A549 (cell line): Measurements from ENCODE around the gene TYRP1.

Experiments used
- CEBPB ChIP-seq, 2 experiments: fragments of >200 bp in 1 of 2; sonication (Bioruptor Twin) in 1 of 2; formaldehyde crosslinking in 1 of 2; IDR thresholded peaks; 2 replicates each; pipeline ENCODE4 v1.6.1; 2012 to 2016
- CHD2 ChIP-seq: fragments of 150-350 bp; IDR thresholded peaks from 2 replicates; pipeline ENCODE4 v1.6.1; 2014; ENCODE audit warnings: low read length; ENCODE audit not compliant: partially characterized antibody
- CTCF ChIP-seq: fragments of >200 bp; sonication (Bioruptor Twin); formaldehyde crosslinking; IDR thresholded peaks from 3 replicates; pipeline ENCODE4 v1.5.1; 2016
- ELK1 ChIP-seq: fragments of 150-350 bp; IDR thresholded peaks from 2 replicates; pipeline ENCODE4 v1.6.1; 2014; ENCODE audit warnings: low read depth, mild to moderate bottlenecking, low read length
- POLR2A ChIP-seq: IDR thresholded peaks from 2 replicates; pipeline ENCODE4 v1.6.1; 2012; ENCODE audit warnings: mild to moderate bottlenecking, low read length
- REST ChIP-seq: fragments of 200-600 bp; sonication (generic); IDR thresholded peaks from 2 replicates; pipeline ENCODE4 v1.6.1; 2016; ENCODE audit warnings: antibody characterized with exemption, mild to moderate bottlenecking, moderate library complexity
- TF ChIP-seq, protein P1 (sequence below): IDR thresholded peaks from 2 replicates; pipeline ENCODE4 v1.6.1; 2012
- TF ChIP-seq, protein P2 (sequence below): fragments of >200 bp; sonication (Bioruptor Twin); formaldehyde crosslinking; IDR thresholded peaks from 2 replicates; pipeline ENCODE4 v1.6.1; 2016

DNA sequence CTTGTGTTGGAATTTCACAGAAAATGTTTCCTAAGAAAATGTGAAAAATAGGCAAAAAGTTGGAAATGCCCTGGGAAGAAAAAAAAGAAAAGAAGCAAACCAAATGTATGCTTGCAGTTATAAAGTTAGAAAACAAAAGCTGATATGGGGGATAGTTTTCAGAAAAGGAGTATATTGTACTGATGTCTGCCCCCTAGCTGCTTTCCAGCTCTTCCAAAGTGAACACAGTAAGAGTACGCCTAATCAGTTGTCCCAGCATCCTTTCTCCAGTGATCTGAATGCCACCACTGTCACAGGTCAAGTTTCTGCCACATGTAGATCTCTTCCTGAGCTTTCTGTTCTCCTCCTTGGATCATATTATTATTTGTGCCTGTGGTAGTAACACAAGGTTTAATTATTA, 5.8 kb downstream of the TYRP1 start:
- TF ChIP-seq, protein P1, sequence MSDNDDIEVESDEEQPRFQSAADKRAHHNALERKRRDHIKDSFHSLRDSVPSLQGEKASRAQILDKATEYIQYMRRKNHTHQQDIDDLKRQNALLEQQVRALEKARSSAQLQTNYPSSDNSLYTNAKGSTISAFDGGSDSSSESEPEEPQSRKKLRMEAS, result no peak
- no peak for TF ChIP-seq CEBPB (IDR thresholded peaks at IDR 0.05)
- TF ChIP-seq CHD2, result no peak
- TF ChIP-seq CTCF, result no peak
- TF ChIP-seq ELK1, result no peak
- TF ChIP-seq, protein P2, sequence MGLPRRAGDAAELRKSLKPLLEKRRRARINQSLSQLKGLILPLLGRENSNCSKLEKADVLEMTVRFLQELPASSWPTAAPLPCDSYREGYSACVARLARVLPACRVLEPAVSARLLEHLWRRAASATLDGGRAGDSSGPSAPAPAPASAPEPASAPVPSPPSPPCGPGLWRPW, result no peak
- no peak for TF ChIP-seq REST
- TF ChIP-seq POLR2A, result no peak
